HUDEP-2 (cell line): ENCODE data around the gene NRIP1.

Source experiments
- DNase-seq, 76 experiments: peaks; one replicate each; lab custom pipeline; 2025; ENCODE audit not compliant: unreplicated experiment in 76 of 76; lab: John Stamatoyannopoulos, UW

NRIP1 gene

GRCh38 chr21:15071009-15071408 lies 6.2 kb upstream of the NRIP1 start:
- no peak for DNase-seq

- peak in 2 of 76 experiments; percentile 14 to 21 for DNase-seq
Observed at GRCh38 chr21:15066123-15066575, 1.3 kb upstream of the NRIP1 start.

- peak in 73 of 76 experiments; percentile 30 to 86 (median 66) for DNase-seq
Observed at GRCh38 chr21:15065392-15066122, 757 bp upstream of the NRIP1 start.

GRCh38 chr21:15063814-15064575 lies 805 bp downstream of the NRIP1 start:
- DNase-seq: peak in 14 of 76 experiments; percentile 19 to 57 (median 39)

GRCh38 chr21:15063081-15063813 lies 1.6 kb downstream of the NRIP1 start:
- DNase-seq: peak in 11 of 76 experiments; percentile 12 to 54 (median 24)

- peak in 3 of 76 experiments; percentile 18 to 30 (median 24) for DNase-seq
Observed at GRCh38 chr21:15062606-15062965, 2.2 kb downstream of the NRIP1 start.

GRCh38 chr21:15061747-15062605 lies 2.8 kb downstream of the NRIP1 start:
- peak in 1 of 76 experiments; percentile 26 for DNase-seq

GRCh38 chr21:15061279-15061678 lies 3.5 kb downstream of the NRIP1 start:
- no peak for DNase-seq

GRCh38 chr21:15060543-15061175 lies 4.1 kb downstream of the NRIP1 start:
- no peak for DNase-seq

- no peak for DNase-seq
Observed at GRCh38 chr21:15059397-15059796, 5.4 kb downstream of the NRIP1 start.

GRCh38 chr21:15058854-15059263 lies 5.9 kb downstream of the NRIP1 start:
- peak in 2 of 76 experiments; percentile 14 to 41 for DNase-seq

- peak in 15 of 76 experiments; percentile 10 to 51 (median 26) for DNase-seq
Observed at GRCh38 chr21:15057285-15057684, 7.5 kb downstream of the NRIP1 start.

GRCh38 chr21:15054606-15055239 lies 10.1 kb downstream of the NRIP1 start:
- DNase-seq: peak in 2 of 76 experiments; percentile 17 to 26

- peak in 1 of 76 experiments; percentile 26 for DNase-seq
Observed at GRCh38 chr21:15054089-15054488, 10.7 kb downstream of the NRIP1 start.

GRCh38 chr21:15053500-15053899 lies 11.3 kb downstream of the NRIP1 start:
- DNase-seq: no peak

GRCh38 chr21:15052459-15052763 lies 12.4 kb downstream of the NRIP1 start:
- DNase-seq: peak in 2 of 76 experiments; percentile 39 to 49

- DNase-seq: peak in 8 of 76 experiments; percentile 19 to 53 (median 26)
Observed at GRCh38 chr21:15051644-15052458, 12.9 kb downstream of the NRIP1 start.
